SJCRH30 (cell line): Measurements from ENCODE around the gene ZNF454. TPM values are rescaled to one million over a fixed set of nuclear protein-coding genes. Genes with fewer than 3 reads are reported as not detected.

Experiments
- DNase-seq, 2 experiments: peaks; one replicate each; pipeline ENCODE4 v3.0.0-alpha.2; 2015 to 2020
- H3K27ac ChIP-seq: fragments of 250-450 bp; sonication (Bioruptor Pico); 2 replicates; pipeline ENCODE4 v1.5.1; 2020; ENCODE audit warnings: mild to moderate bottlenecking, moderate library complexity
- H3K27me3 ChIP-seq: fragments of 250-450 bp; sonication (Bioruptor Pico); 2 replicates; pipeline ENCODE4 v1.5.1; 2020; ENCODE audit warnings: mild to moderate bottlenecking, moderate library complexity
- H3K36me3 ChIP-seq: fragments of 250-450 bp; sonication (Bioruptor Pico); 2 replicates; pipeline ENCODE4 v1.5.1; 2020; ENCODE audit warnings: mild to moderate bottlenecking, moderate library complexity
- H3K4me1 ChIP-seq: fragments of 250-450 bp; sonication (Bioruptor Pico); 2 replicates; pipeline ENCODE4 v1.5.1; 2020; ENCODE audit warnings: mild to moderate bottlenecking, moderate library complexity
- H3K4me3 ChIP-seq: fragments of 250-450 bp; sonication (Bioruptor Pico); 2 replicates; pipeline ENCODE4 v1.5.1; 2020; ENCODE audit warnings: mild to moderate bottlenecking, moderate library complexity
- H3K9me3 ChIP-seq: fragments of 250-450 bp; sonication (Bioruptor Pico); replicated peaks from 2 replicates; pipeline ENCODE4 v1.5.1; 2020; ENCODE audit warnings: mild to moderate bottlenecking, moderate library complexity
- total RNA-seq: library from RNA; depleted of rRNA; stranded (reverse); fragments of >200 nt; shearing (Covaris generic); gene quantifications from 2 replicates; pipeline ENCODE4 v1.2.3, GENCODE V29; 2014

Gene ZNF454
- total RNA-seq, 1 experiment from 2014 or later, result not detected

DNA sequence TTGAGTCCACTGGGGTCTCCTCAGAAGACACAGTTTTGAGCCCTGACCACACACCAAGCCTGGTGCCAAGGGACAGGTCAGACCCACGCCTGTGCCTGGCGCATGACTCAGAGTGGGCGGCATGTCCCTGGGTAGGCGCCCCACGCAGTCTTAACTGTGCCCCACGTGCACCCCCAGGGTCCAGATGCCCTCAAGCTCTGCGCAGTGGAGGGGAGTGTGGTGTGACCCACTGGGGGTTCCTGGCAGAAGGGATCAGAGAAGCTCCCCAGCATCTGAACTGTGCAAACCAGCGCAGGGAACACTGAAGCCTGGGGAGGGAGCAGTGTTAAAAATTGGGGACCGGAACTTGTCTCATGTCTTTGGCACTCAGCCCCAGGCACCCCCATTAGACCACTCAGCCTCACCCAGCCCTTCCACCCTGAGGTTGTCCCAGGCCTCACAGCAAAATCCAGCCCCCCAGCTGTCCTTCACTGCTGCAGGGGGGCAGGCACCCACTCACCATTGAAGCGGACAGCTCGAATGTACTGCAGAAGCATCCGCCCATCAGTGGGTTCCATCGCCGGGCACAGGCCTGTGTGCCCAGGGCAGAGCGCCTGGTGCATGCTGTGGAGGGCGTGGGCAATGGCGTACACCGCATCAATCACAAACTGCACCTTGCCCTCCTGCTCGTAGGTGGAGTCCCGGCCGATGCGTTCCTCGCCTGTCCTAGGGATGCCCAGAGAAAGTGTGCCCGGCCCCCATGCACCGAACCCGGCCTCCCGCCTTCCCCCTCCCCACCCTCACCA, 47.6 kb downstream of the ZNF454 start:
- Histone ChIP-seq H3K4me1 (no peaks in the 10 kb centered on the region), H3K9me3 (no peaks in the 10 kb centered on the region), H3K27me3 (no peaks in the 10 kb centered on the region), H3K27ac (no peak overlapping the region), H3K4me3 (no peak overlapping the region), H3K36me3 (no peaks in the 10 kb centered on the region)
- DNase-seq, result no peak

DNA sequence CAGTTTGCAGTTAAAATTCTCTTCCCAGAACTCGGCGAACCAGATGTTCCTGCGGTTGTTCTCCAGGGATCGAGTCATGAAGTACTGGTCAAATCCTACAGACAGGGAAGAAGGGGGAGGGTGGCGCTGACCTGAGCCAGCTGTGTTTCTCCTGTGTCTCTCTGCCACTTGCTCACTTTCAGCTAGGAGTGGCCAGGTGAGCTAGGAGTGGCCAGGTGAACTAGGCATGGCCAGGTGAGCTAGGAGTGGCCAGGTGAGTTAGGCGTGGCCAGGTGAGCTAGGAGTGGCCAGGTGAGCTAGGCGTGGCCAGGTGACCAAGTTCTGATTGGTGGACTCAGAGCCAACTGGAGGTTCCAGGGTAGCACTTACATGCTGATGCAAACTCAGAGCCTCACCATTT, 48.3 kb downstream of the ZNF454 start:
- H3K9me3 ChIP-seq, result no peaks in the 10 kb centered on the region
- DNase-seq, result no peak
- H3K27me3 ChIP-seq, result no peaks in the 10 kb centered on the region
- no peaks in the 10 kb centered on the region for H3K4me1 ChIP-seq
- no peaks in the 10 kb centered on the region for H3K36me3 ChIP-seq
- H3K27ac ChIP-seq, result no peak overlapping the region
- no peak overlapping the region for H3K4me3 ChIP-seq

GRCh38 chr5:178990491-178990890, 49.5 kb downstream of the ZNF454 start:
- no peaks in the 10 kb centered on the region for H3K36me3 ChIP-seq
- H3K4me3 ChIP-seq, result no peak overlapping the region
- H3K9me3 ChIP-seq, result no peaks in the 10 kb centered on the region
- no peaks in the 10 kb centered on the region for H3K4me1 ChIP-seq
- no peak overlapping the region for H3K27ac ChIP-seq
- no peak for DNase-seq
- H3K27me3 ChIP-seq, result no peaks in the 10 kb centered on the region

DNA sequence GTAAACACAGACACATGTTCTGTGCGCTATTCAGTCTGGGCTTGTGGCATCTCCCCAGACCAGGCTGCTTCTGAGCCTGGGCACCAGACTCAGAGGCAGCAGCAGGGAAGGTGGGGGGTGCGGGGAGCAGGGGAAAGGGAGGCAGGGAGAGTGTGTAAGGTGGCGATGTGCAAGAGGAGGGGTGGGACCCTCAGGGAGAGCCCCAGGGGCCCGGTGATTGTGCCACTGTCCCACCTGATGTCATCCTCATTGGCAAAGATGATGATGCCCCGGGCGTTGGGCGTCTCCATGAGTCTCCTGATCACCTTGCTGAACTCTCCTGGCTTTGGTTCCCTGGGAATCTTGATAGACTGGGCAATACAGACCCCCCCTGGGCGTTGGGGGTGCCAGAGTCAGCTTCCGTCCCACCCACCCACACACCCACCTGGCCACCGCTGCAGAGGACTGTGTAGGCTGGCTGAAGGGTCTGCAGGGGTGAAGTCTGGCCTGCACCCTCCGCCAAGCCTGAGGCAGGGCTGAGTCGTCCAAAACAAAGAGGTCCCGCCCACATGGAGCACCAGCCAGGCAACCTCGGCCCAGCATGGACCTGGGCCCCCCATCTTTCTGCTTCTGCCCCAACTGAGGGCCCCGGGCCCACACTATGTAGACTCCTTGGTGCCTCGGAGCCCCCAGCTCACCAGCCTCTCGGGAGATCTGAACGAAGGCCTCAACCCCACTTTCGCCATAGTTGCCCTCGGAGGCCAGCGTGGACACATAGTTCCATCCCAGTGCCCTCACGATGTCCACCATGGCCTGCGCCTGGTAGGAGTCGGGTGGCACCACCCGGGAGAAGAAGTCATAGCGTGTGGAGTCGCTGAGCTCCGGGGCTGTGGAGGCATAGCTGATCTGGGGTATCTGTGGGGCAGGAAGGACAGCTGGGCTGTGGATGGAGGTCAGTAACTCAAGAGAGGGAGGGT, 50.5 kb downstream of the ZNF454 start:
- no peak overlapping the region for H3K27ac ChIP-seq
- no peaks in the 10 kb centered on the region for H3K4me1 ChIP-seq
- no peaks in the 10 kb centered on the region for H3K36me3 ChIP-seq
- DNase-seq, result no peak
- H3K4me3 ChIP-seq, result no peak overlapping the region
- no peaks in the 10 kb centered on the region for H3K27me3 ChIP-seq
- H3K9me3 ChIP-seq, result no peaks in the 10 kb centered on the region

DNA sequence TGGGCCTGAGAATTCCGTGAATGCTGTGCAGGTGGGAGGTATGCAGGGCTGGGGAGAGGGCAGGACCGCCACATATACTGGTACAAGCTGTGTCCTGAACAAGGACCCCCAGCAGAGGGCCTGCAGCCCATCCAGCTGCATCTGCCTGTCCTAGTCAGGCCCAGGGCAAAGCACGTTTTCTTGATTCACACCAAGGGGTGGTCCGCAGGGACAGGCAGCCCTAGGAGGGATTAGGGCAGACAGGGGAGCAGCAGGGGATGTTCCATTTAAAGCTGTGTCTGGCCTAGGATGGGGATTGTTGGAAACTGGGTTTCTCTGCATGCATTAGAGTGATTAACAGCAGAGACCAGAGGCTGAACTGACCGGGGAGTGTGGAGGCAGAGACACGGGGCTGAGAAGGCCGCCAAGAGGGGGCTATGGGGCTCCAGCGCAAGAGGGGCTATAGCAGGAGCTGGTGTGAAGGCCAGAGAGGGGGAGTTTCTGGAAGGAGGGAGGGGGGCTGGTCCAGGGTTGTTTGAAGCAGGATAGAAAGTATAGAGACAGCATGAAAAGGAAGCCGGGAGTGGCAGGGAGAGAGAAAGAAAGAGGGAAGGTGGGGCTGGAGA, 51.4 kb downstream of the ZNF454 start:
- Histone ChIP-seq H3K4me3 (no peak overlapping the region), H3K27ac (no peak overlapping the region), H3K9me3 (no peaks in the 10 kb centered on the region), H3K36me3 (no peaks in the 10 kb centered on the region), H3K4me1 (no peaks in the 10 kb centered on the region), H3K27me3 (no peaks in the 10 kb centered on the region)
- DNase-seq, result no peak

GRCh38 chr5:178993236-178993765, 52.3 kb downstream of the ZNF454 start:
- Histone ChIP-seq H3K4me3 (no peak overlapping the region), H3K36me3 (no peaks in the 10 kb centered on the region), H3K4me1 (no peaks in the 10 kb centered on the region), H3K9me3 (no peaks in the 10 kb centered on the region), H3K27ac (no peak overlapping the region), H3K27me3 (no peaks in the 10 kb centered on the region)
- no peak for DNase-seq

- Histone ChIP-seq H3K4me3 (no peak overlapping the region), H3K36me3 (no peaks in the 10 kb centered on the region), H3K27ac (no peak overlapping the region), H3K9me3 (no peaks in the 10 kb centered on the region), H3K27me3 (no peaks in the 10 kb centered on the region), H3K4me1 (no peaks in the 10 kb centered on the region)
- DNase-seq, result no peak
Observed at GRCh38 chr5:178993955-178994579, 53.1 kb downstream of the ZNF454 start.

DNA sequence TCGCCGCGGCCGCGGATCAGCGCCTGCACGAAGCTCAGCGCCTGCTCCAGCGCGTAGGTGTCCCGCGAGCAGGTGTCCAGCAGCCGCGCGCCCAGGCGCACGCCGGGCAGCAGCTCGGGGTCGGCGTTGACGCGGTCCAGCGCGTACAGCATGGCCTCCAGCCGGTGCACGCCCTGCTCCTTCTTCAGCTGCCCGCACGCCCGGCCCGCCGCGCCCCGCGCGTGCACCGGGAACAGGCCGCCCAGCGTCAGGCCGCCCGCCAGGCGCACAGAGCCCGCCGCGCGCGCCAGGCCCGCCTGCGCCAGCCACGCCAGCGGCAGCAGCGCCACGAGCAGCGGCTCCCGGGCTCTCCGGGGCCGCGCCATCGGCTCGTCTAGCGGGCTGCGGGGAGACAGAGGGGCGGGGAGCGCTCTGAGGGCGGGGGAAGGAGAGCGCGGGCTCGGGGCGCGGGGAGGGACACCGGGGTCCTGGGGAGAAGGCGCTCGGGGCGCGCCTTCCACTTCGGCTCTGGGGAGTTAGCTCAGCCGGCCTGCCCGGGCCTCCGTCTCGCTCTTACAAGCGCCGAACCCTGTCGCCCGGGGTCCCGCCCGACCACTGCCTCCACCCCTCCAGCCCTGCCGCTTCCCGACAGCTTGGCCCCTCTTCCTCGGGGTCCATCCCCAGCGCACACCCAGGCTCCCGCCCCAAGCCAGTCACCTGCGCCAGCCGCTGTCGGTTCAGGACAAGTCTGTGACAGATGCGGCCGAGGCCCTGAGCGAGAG, 53.8 kb downstream of the ZNF454 start, which contains the start of gene GRM6:
Gene GRM6, minus strand, starts transcription at position 741 of the 761 bp plus-strand sequence. Its CDS starts 376 bp downstream, at position 365.
- H3K4me3 ChIP-seq, result no peak within 1 kb of the TSS
- H3K4me1 ChIP-seq, result no peaks in the 10 kb centered on the region
- H3K9me3 ChIP-seq, result no peaks in the 10 kb centered on the region
- no peak for DNase-seq
- no peaks in the 10 kb centered on the region for H3K36me3 ChIP-seq
- H3K27ac ChIP-seq, result no peak within 1 kb of the TSS
- H3K27me3 ChIP-seq, result no peaks in the 10 kb centered on the region

GRCh38 chr5:178995341-178995690, 54.3 kb downstream of the ZNF454 start:
- Histone ChIP-seq H3K4me1 (no peaks in the 10 kb centered on the region), H3K4me3 (no peak overlapping the region), H3K27ac (no peak overlapping the region), H3K9me3 (no peaks in the 10 kb centered on the region), H3K36me3 (no peaks in the 10 kb centered on the region), H3K27me3 (no peaks in the 10 kb centered on the region)
- DNase-seq, result no peak

DNA sequence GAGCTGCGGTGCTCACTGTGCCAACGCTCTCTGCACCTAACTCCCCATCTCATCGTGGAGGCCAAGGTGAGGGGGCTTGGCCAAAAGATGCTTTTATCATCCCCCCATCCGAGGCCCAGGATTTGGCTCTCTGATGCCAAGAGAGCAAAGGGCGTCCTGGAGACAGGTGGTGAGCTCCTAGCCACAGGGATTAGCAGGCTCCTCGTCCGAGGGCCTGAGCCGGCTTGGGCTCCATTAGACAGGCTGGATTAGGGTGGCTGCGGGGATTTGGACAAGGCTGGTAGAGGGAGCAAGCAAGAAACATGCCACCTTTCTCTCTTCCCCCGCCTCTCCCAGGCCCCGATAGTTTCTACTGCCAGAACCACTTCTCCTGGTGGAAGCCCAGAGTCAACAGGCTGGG, 55.2 kb downstream of the ZNF454 start:
- H3K4me3 ChIP-seq, result no peak overlapping the region
- H3K27ac ChIP-seq, result no peak overlapping the region
- no peaks in the 10 kb centered on the region for H3K4me1 ChIP-seq
- no peaks in the 10 kb centered on the region for H3K36me3 ChIP-seq
- H3K27me3 ChIP-seq, result no peaks in the 10 kb centered on the region
- DNase-seq, result no peak
- no peaks in the 10 kb centered on the region for H3K9me3 ChIP-seq

GRCh38 chr5:178997191-178997590, 56.2 kb downstream of the ZNF454 start:
- no peaks in the 10 kb centered on the region for H3K27me3 ChIP-seq
- no peak for DNase-seq
- H3K9me3 ChIP-seq, result no peaks in the 10 kb centered on the region
- no peak overlapping the region for H3K4me3 ChIP-seq
- no peak overlapping the region for H3K27ac ChIP-seq
- H3K4me1 ChIP-seq, result no peaks in the 10 kb centered on the region
- no peaks in the 10 kb centered on the region for H3K36me3 ChIP-seq

GRCh38 chr5:178998441-178998840, 57.4 kb downstream of the ZNF454 start:
- Histone ChIP-seq H3K4me3 (no peak overlapping the region), H3K9me3 (no peaks in the 10 kb centered on the region), H3K36me3 (no peaks in the 10 kb centered on the region), H3K27me3 (no peaks in the 10 kb centered on the region), H3K4me1 (no peaks in the 10 kb centered on the region), H3K27ac (no peak overlapping the region)
- no peak for DNase-seq

DNA sequence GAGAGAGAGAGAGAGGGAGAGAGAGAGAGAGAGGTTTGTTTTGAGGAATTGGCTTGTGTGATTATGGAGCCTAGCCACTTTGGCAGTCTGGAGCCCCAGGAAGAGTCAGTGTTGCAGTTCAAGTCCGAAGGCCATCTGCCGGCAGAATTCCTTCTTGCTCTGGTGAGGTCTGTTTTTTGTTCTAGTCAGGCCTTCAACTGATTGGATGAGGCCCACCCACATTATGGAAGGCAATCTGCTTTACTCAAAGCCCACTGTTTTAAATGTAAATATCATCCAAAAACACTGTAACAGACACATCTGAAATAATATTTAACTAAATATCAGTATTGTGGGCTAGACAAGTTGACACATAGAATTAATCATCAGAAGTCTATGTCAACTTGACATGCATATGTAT, 65.6 kb downstream of the ZNF454 start:
- Histone ChIP-seq H3K9me3 (peaks cover 3% of the 10 kb centered on the region; the same call in 1 of the 2 replicates), H3K27me3 (no peaks in the 10 kb centered on the region), H3K27ac (no peak overlapping the region), H3K36me3 (no peaks in the 10 kb centered on the region), H3K4me3 (no peak overlapping the region), H3K4me1 (no peaks in the 10 kb centered on the region)
- no peak for DNase-seq

DNA sequence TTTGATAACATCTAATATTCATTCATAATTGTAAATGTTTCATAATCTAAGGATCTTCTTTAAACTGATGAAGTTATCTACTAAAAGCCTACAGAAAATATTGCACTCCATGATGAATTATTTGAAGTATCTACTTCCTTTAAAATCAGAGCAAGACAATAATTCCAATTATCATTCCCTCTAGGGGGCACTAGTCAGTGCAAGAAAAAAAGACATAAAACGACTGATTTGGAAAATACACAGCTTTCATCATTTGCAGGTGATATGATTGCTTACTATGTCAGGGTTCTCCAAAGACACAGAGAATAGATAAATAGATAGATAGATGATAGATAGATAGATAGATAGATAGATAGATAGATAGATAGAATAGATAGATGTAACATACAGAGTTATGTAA, 67.7 kb downstream of the ZNF454 start:
- peaks cover 3% of the 10 kb centered on the region; the same call in 1 of the 2 replicates for H3K9me3 ChIP-seq
- DNase-seq, result peak in 1 of 2 experiments; percentile 6
- no peaks in the 10 kb centered on the region for H3K36me3 ChIP-seq
- no peaks in the 10 kb centered on the region for H3K4me1 ChIP-seq
- no peak overlapping the region for H3K27ac ChIP-seq
- no peaks in the 10 kb centered on the region for H3K27me3 ChIP-seq
- H3K4me3 ChIP-seq, result no peak overlapping the region
